HuH-7 (cell line): ENCODE data around the gene MGA.
"Not testable (repeated sequence)": the region's sequence is repeated elsewhere in the genome, so short reads cannot be mapped to it uniquely, and the experiment has no call there.

Experiments
- DNase-seq: peaks from one replicate; pipeline ENCODE4 v3.0.0; 2011; ENCODE audit warnings: low spot score

MGA gene

DNA sequence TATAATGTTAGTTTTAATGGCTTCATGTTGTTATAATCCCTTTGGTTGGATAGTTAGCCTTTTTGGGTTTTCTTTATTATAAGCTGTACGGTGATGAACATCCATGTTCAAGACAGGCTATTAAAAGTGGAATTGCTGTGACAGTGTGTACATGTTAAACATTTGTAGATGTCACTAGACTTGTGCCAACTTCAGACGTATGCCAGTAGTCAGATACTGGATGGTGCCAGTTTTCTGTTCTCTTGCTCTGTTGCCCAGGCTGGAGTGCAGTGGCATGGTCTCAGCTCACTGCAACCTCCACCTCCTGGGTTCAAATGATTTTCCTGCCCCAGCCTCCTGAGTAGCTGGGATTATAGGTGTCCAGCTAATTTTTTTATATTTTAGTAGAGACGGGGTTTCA, 54.1 kb downstream of the MGA start:
- no peak for DNase-seq

- no peak for DNase-seq
Observed at GRCh38 chr15:41716864-41717263, 56.7 kb downstream of the MGA start.

DNA sequence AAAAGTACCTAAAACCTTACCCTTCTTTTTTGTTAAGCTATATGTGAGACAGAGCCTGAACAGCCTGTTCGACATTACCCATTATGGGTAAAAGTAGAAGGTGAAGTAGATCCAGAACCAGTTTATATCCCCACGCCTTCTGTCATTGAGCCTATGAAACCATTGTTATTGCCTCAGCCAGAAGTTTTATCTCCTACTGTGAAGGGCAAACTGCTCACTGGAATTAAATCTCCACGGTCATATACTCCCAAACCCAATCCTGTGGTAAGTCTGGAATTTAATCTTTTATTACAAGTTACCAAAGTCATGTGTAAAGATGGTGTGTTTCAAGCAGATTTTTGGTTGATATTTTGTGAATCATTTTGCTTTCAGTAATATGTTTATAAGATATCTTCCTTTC, 66.9 kb downstream of the MGA start:
- no peak for DNase-seq

DNA sequence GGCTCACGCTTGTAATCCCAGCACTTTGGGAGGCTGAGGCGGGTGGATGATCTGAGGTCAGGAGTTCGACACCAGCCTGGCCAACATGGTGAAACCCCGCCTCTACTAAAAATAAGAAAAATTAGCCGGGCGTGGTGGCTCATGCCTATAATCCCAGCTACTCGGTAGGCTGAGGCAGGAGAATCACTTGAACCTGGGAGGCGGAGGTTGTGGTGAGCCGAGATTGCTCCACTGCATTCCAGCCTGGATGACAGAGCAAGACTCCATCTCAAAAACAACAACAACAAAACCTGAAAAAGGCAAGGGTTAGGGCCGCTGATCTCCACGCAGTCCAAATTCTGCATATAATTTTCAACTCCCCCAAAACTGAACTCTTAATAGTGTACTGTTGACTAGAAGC, 67.9 kb downstream of the MGA start:
- not testable (repeated sequence) for DNase-seq

DNA sequence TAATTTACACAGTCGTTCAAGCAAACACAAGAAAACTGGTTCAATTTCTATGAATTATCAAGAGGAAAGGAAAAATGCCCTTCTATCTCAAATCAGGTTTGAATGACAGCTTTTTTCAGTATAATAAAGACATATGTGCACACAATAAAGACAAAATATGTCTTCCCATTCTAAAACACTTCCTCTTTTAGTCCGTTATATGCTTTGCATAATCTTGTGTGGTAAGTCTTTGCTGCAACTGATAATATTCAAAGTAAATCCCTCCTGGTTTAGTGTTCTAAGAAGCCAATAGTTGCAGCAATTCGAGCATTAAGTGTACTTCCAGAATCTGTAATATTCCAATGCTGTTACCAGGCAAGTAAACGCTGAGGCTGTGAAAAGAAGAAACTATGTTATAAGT, 70.3 kb downstream of the MGA start:
- DNase-seq = no peak

GRCh38 chr15:41732483-41732882, 72.3 kb downstream of the MGA start:
- no peak for DNase-seq

DNA sequence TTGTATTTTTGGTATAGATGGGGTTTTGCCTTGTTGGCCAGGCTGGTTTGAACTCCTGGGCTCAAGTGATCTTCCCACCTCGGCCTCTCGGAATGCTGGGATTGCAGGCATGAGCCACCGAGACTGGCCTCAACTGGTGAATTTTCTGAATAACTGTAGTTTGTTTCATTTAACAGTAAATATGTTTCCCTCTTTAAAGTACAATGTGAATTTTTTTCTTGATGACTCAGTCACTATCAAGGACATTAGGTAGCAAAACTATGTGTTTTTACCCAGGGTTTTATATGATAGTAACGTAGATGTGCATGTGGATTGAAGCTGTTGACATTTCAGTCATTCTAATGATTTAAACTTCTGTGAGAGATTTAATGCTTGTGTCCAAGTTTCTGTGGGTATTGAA, 73.9 kb downstream of the MGA start:
- DNase-seq = no peak

GRCh38 chr15:41735046-41735445, 74.8 kb downstream of the MGA start:
- no peak for DNase-seq

DNA sequence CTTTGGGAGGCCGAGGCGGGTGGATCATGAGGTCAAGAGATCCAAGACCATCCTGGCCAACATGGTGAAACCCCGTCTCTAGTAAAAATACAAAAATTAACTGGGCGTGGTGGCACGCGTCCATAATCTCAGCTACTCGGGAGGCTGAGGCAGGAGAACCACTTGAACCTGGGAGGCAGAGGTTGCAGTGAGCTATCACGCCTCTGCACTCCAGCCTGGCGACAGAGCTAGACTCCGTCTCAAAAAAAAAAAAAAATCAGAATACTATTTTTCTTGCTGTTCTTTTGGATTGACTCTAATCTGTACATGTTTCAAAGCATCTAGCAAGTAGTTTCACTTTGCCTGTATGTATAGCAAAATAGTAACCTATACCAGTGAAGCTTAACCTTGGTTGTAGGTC, 75.3 kb downstream of the MGA start:
- not testable (repeated sequence) for DNase-seq

DNA sequence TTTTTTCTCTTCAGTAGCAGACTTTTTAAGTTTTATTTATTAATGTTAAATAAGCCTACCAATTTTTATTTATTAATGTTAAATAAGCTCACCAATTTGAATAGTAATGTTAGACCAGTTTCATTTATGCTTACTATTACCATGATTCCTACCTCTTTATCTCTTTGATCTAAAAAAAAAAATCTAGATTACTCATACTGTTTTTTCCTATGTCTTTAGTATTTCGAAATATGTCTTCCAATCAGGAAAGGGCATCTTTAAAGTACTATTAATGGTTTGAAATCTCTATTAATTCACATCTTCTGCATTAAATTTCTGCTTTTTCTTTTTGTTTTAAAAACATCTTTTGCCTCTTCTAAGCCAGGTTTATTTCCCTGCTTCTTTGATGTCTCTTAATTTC, 86.6 kb downstream of the MGA start:
- DNase-seq = no peak

DNA sequence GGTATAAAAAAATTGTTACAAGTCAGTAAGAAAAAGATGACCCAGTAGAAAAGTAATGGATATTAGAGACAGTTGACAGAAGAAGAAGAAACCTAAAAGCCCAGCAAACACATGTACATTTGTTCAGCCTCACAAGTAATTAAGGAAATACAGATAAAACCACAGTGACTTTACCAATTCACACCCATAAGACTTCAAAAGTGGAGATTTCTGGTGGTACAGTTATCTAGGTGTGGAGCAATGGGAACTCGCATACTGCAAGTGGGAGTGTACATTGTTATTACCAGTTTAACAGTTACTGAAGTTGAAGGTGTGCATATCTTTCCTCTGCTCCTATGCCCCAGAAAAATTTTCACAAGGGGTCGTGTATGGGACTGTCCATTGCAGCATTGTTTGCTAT, 96.0 kb downstream of the MGA start:
- no peak for DNase-seq

- DNase-seq = peak; percentile 57
Observed at GRCh38 chr15:41772720-41773331, 112.6 kb downstream of the MGA start.

DNA sequence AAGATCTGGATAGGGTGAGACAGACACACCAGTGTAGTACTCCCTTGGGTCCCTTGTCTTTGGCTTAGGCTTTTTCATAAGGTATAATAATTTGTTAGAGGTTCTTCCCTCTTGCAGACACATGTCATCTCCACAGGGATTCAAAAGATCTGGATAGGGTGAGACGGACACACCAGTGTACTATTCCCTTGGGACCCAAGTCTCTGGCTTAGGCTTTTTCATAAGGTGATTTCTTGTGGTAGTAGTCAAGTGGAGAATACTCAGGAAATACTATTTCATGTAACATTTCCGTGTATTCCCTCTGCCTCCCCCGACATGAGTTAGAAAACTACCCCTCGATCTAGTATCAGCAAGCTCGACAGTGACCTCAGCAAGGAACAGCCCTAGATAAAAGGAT, 113.1 kb downstream of the MGA start:
- no peak for DNase-seq

DNA sequence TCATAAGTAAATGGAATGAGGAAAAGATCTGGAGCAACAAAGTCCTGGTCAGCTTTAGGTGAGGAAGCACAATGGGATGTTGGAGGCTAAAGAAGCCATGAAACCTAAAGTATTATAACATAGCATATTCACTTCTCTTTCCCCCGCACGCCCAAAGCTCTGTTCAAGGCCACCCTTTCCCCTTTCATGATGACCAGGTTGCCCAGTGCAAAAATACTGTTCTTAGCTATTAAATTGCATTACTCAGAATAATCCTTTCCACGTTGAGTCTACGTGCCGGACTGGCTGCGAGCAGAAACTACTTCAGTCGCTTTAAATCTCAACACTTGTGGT, 113.5 kb downstream of the MGA start:
- no peak for DNase-seq

GRCh38 chr15:41774062-41774881, 114.1 kb downstream of the MGA start, which contains the start of gene MAPKBP1:
TSS of gene MAPKBP1 (plus strand) at chr15:41774484. CDS start at chr15:41775276, 792 bp downstream.
- DNase-seq = peak; percentile 74

DNA sequence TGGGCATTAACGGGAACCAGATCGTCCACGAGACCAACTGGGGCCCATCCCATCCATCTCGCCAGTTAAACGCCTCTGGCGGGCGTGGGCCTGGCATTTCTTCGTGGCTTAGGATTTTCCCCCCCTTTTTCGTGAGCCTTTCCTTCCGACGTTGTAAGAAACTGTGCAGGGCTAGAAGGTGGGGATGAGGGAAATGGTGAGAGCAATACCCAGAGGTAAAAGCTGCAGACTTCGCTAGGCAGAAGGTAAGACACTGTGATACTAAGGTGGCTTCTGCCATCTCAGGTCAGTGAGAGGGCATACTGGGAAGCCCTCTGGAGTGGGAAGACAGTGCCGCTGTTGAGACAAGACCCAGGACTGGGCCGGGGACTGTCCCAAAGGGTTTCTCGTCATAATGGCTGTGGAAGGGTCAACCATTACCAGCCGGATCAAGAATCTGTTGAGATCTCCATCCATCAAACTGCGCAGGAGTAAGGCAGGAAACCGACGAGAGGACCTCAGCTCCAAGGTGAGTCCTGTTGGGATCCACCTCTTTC, 114.7 kb downstream of the MGA start:
- DNase-seq = no peak

DNA sequence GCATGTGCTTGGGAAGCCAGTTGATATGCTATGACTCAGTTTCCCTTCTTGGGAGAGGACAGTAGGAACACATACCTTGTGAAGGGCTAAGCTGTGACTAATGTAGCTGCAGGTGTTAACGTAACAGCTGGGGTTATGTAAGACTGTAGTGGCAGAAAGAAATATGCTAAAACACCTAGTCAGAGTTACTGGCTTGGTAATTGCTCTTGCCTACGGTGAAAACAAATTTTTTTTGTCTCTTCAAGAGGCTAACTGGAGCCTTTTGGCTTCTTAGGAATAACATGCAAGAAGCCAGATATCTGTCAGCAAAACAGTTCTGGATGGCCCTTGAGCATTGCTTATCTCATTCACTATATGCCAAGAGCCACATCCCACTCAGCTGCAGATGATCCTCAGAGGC, 115.4 kb downstream of the MGA start:
- no peak for DNase-seq

DNA sequence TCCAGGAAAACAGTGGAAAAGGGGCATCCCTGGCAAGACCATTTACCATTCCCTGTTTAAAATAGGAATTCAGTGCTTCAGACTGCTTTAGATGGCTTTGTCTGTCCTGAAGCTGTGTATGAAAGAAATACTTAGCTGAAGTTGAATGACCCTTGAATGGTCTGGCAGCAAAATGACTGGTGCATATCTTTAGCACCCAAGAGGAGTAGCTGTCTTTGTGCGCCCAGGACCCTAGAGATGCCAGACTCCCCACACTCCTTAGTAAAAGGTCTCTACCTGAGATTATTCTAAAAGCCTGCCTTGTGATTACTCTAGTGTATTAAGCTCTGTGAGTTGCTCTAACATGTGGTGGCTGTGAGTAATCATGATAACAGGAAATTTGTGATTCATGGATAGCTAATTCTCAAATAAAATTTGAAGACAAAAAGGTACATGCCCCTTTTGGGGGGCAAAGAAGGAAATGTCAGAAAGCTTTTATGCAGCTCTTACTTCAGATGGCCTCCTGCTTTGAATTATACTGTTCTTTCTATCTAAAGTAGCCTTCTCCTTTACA, 117.3 kb downstream of the MGA start:
- no peak for DNase-seq

DNA sequence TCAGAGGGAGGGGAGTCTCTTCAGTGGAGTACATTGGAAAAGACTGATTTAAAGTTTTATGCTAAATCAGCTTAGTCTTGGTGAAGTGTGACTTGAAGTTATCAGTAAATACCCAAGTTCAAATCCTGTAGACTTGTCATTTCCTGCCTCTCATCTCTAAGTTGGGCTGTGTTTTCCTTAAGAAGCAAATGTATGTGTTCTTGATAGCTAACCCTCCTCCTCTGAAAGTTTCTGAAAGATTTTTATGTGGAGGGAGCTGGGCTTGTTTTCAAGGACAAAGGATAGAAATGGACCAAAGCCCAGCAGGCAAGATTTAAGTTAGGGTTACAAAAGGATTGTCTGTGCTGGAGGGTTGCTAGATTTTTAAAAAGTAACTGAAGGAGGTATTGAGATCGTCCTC, 118.3 kb downstream of the MGA start:
- DNase-seq = no peak

GRCh38 chr15:41779662-41780157, 119.5 kb downstream of the MGA start:
- DNase-seq = no peak

DNA sequence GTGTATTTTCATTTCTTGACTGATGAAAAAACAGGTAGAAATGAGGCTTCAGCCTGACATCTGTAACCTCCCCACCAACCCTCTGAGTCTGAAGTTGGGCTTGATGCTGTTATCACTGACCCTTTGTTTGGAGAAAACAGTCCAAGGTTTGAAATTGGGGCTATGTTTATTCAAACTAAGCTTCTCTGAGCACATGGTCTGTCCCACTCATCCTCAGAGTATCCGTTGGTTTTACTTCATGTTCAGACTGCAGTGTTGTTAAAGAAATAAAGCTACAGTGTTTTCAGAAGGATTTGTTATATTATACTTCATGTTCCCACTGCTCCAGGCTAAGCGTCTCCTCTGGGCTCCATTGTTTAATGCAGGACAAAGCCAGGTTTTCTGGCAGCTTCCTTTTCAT, 120.1 kb downstream of the MGA start:
- no peak for DNase-seq

GRCh38 chr15:41780727-41781126, 120.5 kb downstream of the MGA start:
- DNase-seq = no peak
